Measurements from ENCODE around the gene TMPRSS2.

The TMPRSS2 gene

GRCh38 chr21:41507521-41508414 is at the start of gene TMPRSS2:
Gene TMPRSS2 (minus strand): TSS chr21:41508158. CDS start chr21:41498133, 10,025 bp downstream.
- no peak for DNase-seq (ENCODE audit: low read depth in 1 of 2, low spot score in 1 of 2)

GRCh38 chr21:41555057-41555456 is 47.1 kb upstream of the TMPRSS2 start:
- DNase-seq (ENCODE audit: low read depth in 1 of 2, low spot score in 1 of 2), result no peak

- no peak for DNase-seq (ENCODE audit: low read depth in 1 of 2, low spot score in 1 of 2)
These were observed 44.3 kb upstream of the TMPRSS2 start for GRCh38 chr21:41552254-41552653.

- no peak for DNase-seq (ENCODE audit: low read depth in 1 of 2, low spot score in 1 of 2)
These were observed 40.8 kb upstream of the TMPRSS2 start for GRCh38 chr21:41548781-41549180.

GRCh38 chr21:41547111-41547510 is 39.2 kb upstream of the TMPRSS2 start:
- DNase-seq (ENCODE audit: low read depth in 1 of 2, low spot score in 1 of 2), result no peak

GRCh38 chr21:41545500-41546359 is 37.8 kb upstream of the TMPRSS2 start:
- no peak for DNase-seq (ENCODE audit: low read depth in 1 of 2, low spot score in 1 of 2)

GRCh38 chr21:41542727-41543126 is 34.8 kb upstream of the TMPRSS2 start:
- no peak for DNase-seq (ENCODE audit: low read depth in 1 of 2, low spot score in 1 of 2)

GRCh38 chr21:41537356-41537755 is 29.4 kb upstream of the TMPRSS2 start:
- no peak for DNase-seq (ENCODE audit: low read depth in 1 of 2, low spot score in 1 of 2)

- no peak for DNase-seq (ENCODE audit: low read depth in 1 of 2, low spot score in 1 of 2)
These were observed 28.8 kb upstream of the TMPRSS2 start for GRCh38 chr21:41536827-41537103.

- DNase-seq (ENCODE audit: low read depth in 1 of 2, low spot score in 1 of 2), result no peak
These were observed 28.3 kb upstream of the TMPRSS2 start for GRCh38 chr21:41536076-41536826.

- DNase-seq (ENCODE audit: low read depth in 1 of 2, low spot score in 1 of 2), result no peak
These were observed 22.4 kb upstream of the TMPRSS2 start for GRCh38 chr21:41530366-41530765.

- no peak for DNase-seq (ENCODE audit: low read depth in 1 of 2, low spot score in 1 of 2)
These were observed 21.8 kb upstream of the TMPRSS2 start for GRCh38 chr21:41529769-41530168.

GRCh38 chr21:41526478-41527087 is 18.6 kb upstream of the TMPRSS2 start:
- DNase-seq (ENCODE audit: low read depth in 1 of 2, low spot score in 1 of 2), result no peak

GRCh38 chr21:41523175-41523574 is 15.2 kb upstream of the TMPRSS2 start:
- DNase-seq (ENCODE audit: low read depth in 1 of 2, low spot score in 1 of 2), result no peak

- DNase-seq (ENCODE audit: low read depth in 1 of 2, low spot score in 1 of 2), result no peak
These were observed 13.6 kb upstream of the TMPRSS2 start for GRCh38 chr21:41521489-41522027.

GRCh38 chr21:41520560-41521442 is 12.8 kb upstream of the TMPRSS2 start:
- no peak for DNase-seq (ENCODE audit: low read depth in 1 of 2, low spot score in 1 of 2)

- no peak for DNase-seq (ENCODE audit: low read depth in 1 of 2, low spot score in 1 of 2)
These were observed 12.0 kb upstream of the TMPRSS2 start for GRCh38 chr21:41519806-41520559.

GRCh38 chr21:41518757-41519156 is 10.8 kb upstream of the TMPRSS2 start:
- DNase-seq (ENCODE audit: low read depth in 1 of 2, low spot score in 1 of 2), result no peak

- DNase-seq (ENCODE audit: low read depth in 1 of 2, low spot score in 1 of 2), result no peak
These were observed 3.9 kb upstream of the TMPRSS2 start for GRCh38 chr21:41511858-41512257.
